ENCODE data around the gene GBF1.

- TF ChIP-seq, protein P1, sequence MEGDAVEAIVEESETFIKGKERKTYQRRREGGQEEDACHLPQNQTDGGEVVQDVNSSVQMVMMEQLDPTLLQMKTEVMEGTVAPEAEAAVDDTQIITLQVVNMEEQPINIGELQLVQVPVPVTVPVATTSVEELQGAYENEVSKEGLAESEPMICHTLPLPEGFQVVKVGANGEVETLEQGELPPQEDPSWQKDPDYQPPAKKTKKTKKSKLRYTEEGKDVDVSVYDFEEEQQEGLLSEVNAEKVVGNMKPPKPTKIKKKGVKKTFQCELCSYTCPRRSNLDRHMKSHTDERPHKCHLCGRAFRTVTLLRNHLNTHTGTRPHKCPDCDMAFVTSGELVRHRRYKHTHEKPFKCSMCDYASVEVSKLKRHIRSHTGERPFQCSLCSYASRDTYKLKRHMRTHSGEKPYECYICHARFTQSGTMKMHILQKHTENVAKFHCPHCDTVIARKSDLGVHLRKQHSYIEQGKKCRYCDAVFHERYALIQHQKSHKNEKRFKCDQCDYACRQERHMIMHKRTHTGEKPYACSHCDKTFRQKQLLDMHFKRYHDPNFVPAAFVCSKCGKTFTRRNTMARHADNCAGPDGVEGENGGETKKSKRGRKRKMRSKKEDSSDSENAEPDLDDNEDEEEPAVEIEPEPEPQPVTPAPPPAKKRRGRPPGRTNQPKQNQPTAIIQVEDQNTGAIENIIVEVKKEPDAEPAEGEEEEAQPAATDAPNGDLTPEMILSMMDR (IDR thresholded peaks at IDR 0.05; ENCODE audit: low read depth, low read length, missing input control) = no peak
- TF ChIP-seq, protein P2, sequence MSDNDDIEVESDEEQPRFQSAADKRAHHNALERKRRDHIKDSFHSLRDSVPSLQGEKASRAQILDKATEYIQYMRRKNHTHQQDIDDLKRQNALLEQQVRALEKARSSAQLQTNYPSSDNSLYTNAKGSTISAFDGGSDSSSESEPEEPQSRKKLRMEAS (IDR thresholded peaks at IDR 0.05) = no peak
- TF ChIP-seq TAF1 (conservative IDR thresholded peaks at IDR 0.05) (no peak), NR2F2 (IDR thresholded peaks at IDR 0.05) (no peak), EGR1 (IDR thresholded peaks at IDR 0.05; ENCODE audit: low read depth in 2 of 2) (no peak), YY1 (IDR thresholded peaks at IDR 0.05) (no peak), GABPA (IDR thresholded peaks at IDR 0.05 in 1 of 2, conservative IDR thresholded peaks at IDR 0.05 in 1 of 2) (no peak), RXRA (IDR thresholded peaks at IDR 0.05) (no peak), JUND (IDR thresholded peaks at IDR 0.05) (no peak)
- TF ChIP-seq, protein P3, sequence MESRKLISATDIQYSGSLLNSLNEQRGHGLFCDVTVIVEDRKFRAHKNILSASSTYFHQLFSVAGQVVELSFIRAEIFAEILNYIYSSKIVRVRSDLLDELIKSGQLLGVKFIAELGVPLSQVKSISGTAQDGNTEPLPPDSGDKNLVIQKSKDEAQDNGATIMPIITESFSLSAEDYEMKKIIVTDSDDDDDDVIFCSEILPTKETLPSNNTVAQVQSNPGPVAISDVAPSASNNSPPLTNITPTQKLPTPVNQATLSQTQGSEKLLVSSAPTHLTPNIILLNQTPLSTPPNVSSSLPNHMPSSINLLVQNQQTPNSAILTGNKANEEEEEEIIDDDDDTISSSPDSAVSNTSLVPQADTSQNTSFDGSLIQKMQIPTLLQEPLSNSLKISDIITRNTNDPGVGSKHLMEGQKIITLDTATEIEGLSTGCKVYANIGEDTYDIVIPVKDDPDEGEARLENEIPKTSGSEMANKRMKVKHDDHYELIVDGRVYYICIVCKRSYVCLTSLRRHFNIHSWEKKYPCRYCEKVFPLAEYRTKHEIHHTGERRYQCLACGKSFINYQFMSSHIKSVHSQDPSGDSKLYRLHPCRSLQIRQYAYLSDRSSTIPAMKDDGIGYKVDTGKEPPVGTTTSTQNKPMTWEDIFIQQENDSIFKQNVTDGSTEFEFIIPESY (IDR thresholded peaks at IDR 0.05) = no peak
Observed at GRCh38 chr10:102241032-102241443, 4.3 kb upstream of the GBF1 start.
